OCI-LY7 (cell line): ENCODE measurements around the gene CXCL14. TPM values are rescaled to one million over a fixed set of nuclear protein-coding genes. Genes with fewer than 3 reads are reported as not detected.

Source experiments
- BruUV-seq: library from RNA; stranded (reverse); fragments of 400-500 nt; replicated peaks from 2 replicates; lab custom pipeline; 2021; lab: Mats Ljungman, UMichigan
- CTCF ChIA-PET: fragments of 300-600 bp; sonication (Branson Sonifier 250); formaldehyde crosslinking; loops from one replicate; lab custom pipeline; 2022; ENCODE audit warnings: antibody characterized with exemption; ENCODE audit not compliant: unreplicated experiment; lab: Charles Lee
- POLR2A ChIA-PET: fragments of 300-600 bp; sonication (Branson Sonifier 250); formaldehyde crosslinking; loops from one replicate; lab custom pipeline; 2022; ENCODE audit warnings: antibody characterized with exemption; lab: Charles Lee
- DNase-seq: peaks from one replicate; pipeline ENCODE4 v3.0.0-alpha.2; 2015; ENCODE audit warnings: low spot score
- H2AFZ ChIP-seq: fragments of 200-600 bp; sonication (generic), shearing (Covaris generic); 2 replicates; pipeline ENCODE4 v1.6.1; 2014; ENCODE audit warnings: mild to moderate bottlenecking, antibody characterized with exemption, low read length, moderate library complexity
- H3K27ac ChIP-seq: fragments of 200-600 bp; sonication (generic); 2 replicates; pipeline ENCODE4 v1.5.1; 2014; ENCODE audit warnings: mixed run types, low read depth, mild to moderate bottlenecking, moderate library complexity, low read length, inconsistent platforms; ENCODE audit not compliant: poor library complexity, severe bottlenecking
- H3K36me3 ChIP-seq: fragments of 200-600 bp; sonication (generic); 2 replicates; pipeline ENCODE4 v1.6.1; 2014; ENCODE audit warnings: mild to moderate bottlenecking, antibody characterized with exemption, low read length, moderate library complexity, mixed read lengths; ENCODE audit not compliant: insufficient read depth
- H3K4me1 ChIP-seq: fragments of 200-600 bp; sonication (generic); 2 replicates; pipeline ENCODE4 v1.5.1; 2014; ENCODE audit warnings: mild to moderate bottlenecking, low read length; ENCODE audit not compliant: insufficient read depth, poor library complexity, severe bottlenecking
- H3K4me2 ChIP-seq: fragments of 200-600 bp; sonication (generic); 2 replicates; pipeline ENCODE4 v1.6.1; 2014; ENCODE audit warnings: mild to moderate bottlenecking, low read length
- H3K4me3 ChIP-seq: fragments of 200-600 bp; sonication (generic); 2 replicates; pipeline ENCODE4 v1.5.1; 2014; ENCODE audit warnings: mild to moderate bottlenecking, low read depth, low read length; ENCODE audit not compliant: poor library complexity, severe bottlenecking
- H3K79me2 ChIP-seq: fragments of 200-600 bp; sonication (generic); 2 replicates; pipeline ENCODE4 v1.6.1; 2016; ENCODE audit warnings: low read depth, mild to moderate bottlenecking, low read length, moderate library complexity, mixed read lengths; ENCODE audit not compliant: insufficient read depth
- H3K9me2 ChIP-seq: fragments of 200-600 bp; sonication (generic); 2 replicates; pipeline ENCODE4 v1.6.1; 2016; ENCODE audit warnings: mild to moderate bottlenecking, low read length, mixed read lengths; ENCODE audit not compliant: insufficient read depth
- H3K9me3 ChIP-seq: fragments of 200-600 bp; sonication (generic); 2 replicates; pipeline ENCODE4 v1.6.1; 2014; ENCODE audit warnings: mild to moderate bottlenecking, mixed run types, low read length, mixed read lengths
- H4K20me1 ChIP-seq: fragments of 200-600 bp; sonication (generic); 2 replicates; pipeline ENCODE4 v1.6.1; 2014; ENCODE audit warnings: mild to moderate bottlenecking, antibody characterized with exemption, low read length, moderate library complexity, mixed read lengths; ENCODE audit not compliant: insufficient read depth
- CTCF ChIP-seq: fragments of 200-600 bp; sonication (generic); conservative IDR thresholded peaks from 2 replicates; pipeline ENCODE4 v1.5.1; 2014; ENCODE audit warnings: mild to moderate bottlenecking, antibody characterized with exemption, low read length, moderate library complexity, mixed read lengths
- EZH2phosphoT487 ChIP-seq: fragments of 200-600 bp; sonication (generic); IDR thresholded peaks from 2 replicates; pipeline ENCODE4 v1.6.1; 2018; ENCODE audit warnings: low read depth, borderline replicate concordance, mild to moderate bottlenecking, mixed run types, antibody characterized with exemption, low read length, moderate library complexity, mixed read lengths
- intact Hi-C: fragments of 100-400 bp; cut with micrococcal nuclease; formaldehyde crosslinking; loops from one replicate; pipeline ENCODE4 v1.10.0; 2022; ENCODE audit not compliant: unreplicated experiment
- total RNA-seq, 2 experiments: library from RNA; depleted of rRNA in 1 of 2; stranded (reverse); fragments of >200 nt in 1 of 2; shearing (Covaris generic) in 1 of 2; gene quantifications; 2 replicates each; pipeline ENCODE4 v1.2.3, GENCODE V29; 2014 to 2022

CXCL14 gene
- total RNA-seq, 2 experiments from 2014 or later = not detected

GRCh38 chr5:135574493-135574892 lies 4.3 kb downstream of the CXCL14 start:
- TF ChIP-seq EZH2phosphoT487 (no peak), CTCF (no peak)
- no peak overlapping the region for H3K4me2 ChIP-seq
- no peaks in the 10 kb centered on the region for H3K9me3 ChIP-seq
- intact Hi-C loops = no loop called here
- H2AFZ ChIP-seq = no peak overlapping the region
- no peak overlapping the region for H3K27ac ChIP-seq
- no peaks in the 10 kb centered on the region for H3K4me1 ChIP-seq
- ChIA-PET POLR2A (no interaction called here), CTCF (no interaction called here)
- BruUV-seq = no TSS peak
- DNase-seq = no peak
- H3K4me3 ChIP-seq = no peak overlapping the region
- no peaks in the 10 kb centered on the region for H3K79me2 ChIP-seq
- no peaks in the 10 kb centered on the region for H3K36me3 ChIP-seq
- H4K20me1 ChIP-seq = no peaks in the 10 kb centered on the region
- no peaks in the 10 kb centered on the region for H3K9me2 ChIP-seq

- Histone ChIP-seq H2AFZ (no peak overlapping the region), H3K79me2 (no peaks in the 10 kb centered on the region), H3K36me3 (no peaks in the 10 kb centered on the region), H3K4me2 (no peak overlapping the region), H3K4me1 (no peaks in the 10 kb centered on the region), H3K9me2 (no peaks in the 10 kb centered on the region), H3K9me3 (no peaks in the 10 kb centered on the region), H4K20me1 (no peaks in the 10 kb centered on the region), H3K4me3 (no peak overlapping the region), H3K27ac (no peak overlapping the region)
- ChIA-PET POLR2A (no interaction called here), CTCF (interaction anchor here (0.6 kb wide), 1 partner anchor 115 kb away, joined by 3 read pairs; no protein-coding TSS in a partner anchor)
- intact Hi-C loops = no loop called here
- no peak for DNase-seq
- no TSS peak for BruUV-seq
- no peak for TF ChIP-seq EZH2phosphoT487
- TF ChIP-seq CTCF = no peak
Observed at GRCh38 chr5:135571902-135572301, 6.9 kb downstream of the CXCL14 start.

- no peaks in the 10 kb centered on the region for H3K9me3 ChIP-seq
- TF ChIP-seq CTCF (no peak), EZH2phosphoT487 (no peak)
- H3K36me3 ChIP-seq = no peaks in the 10 kb centered on the region
- no peak overlapping the region for H3K4me3 ChIP-seq
- no peaks in the 10 kb centered on the region for H3K9me2 ChIP-seq
- CTCF ChIA-PET = interaction anchor here (0.5 kb wide), 1 partner anchor 17 kb away, joined by 3 read pairs; no protein-coding TSS in a partner anchor
- H3K4me2 ChIP-seq = no peak overlapping the region
- no peaks in the 10 kb centered on the region for H4K20me1 ChIP-seq
- intact Hi-C loops = no loop called here
- H2AFZ ChIP-seq = no peak overlapping the region
- no peaks in the 10 kb centered on the region for H3K79me2 ChIP-seq
- H3K4me1 ChIP-seq = no peaks in the 10 kb centered on the region
- POLR2A ChIA-PET = no interaction called here
- no peak for DNase-seq
- no peak overlapping the region for H3K27ac ChIP-seq
- no TSS peak for BruUV-seq
Observed at GRCh38 chr5:135571066-135571609, 7.7 kb downstream of the CXCL14 start.
